ENCODE measurements around the gene HFE. TPM values are rescaled to one million over a fixed set of nuclear protein-coding genes. Genes with fewer than 3 reads are reported as not detected.
"Not testable (repeated sequence)": the region's sequence is repeated elsewhere in the genome, so short reads cannot be mapped to it uniquely, and the experiment has no call there.

HFE gene
- total and polyA plus RNA-seq, 4 donors, result 6.3 to 12.7 (median 8.2) TPM

GRCh38 chr6:26057899-26058298 lies 29.3 kb upstream of the HFE start:
- no peak overlapping the region for H3K4me3 ChIP-seq (ENCODE audit: low read depth in 1 of 3, low read length in 3 of 3)
- H3K27me3 ChIP-seq (ENCODE audit: control insufficient read depth in 4 of 4, insufficient read depth in 4 of 4, low read length in 3 of 4), result no peaks in the 10 kb centered on the region
- no peak for TF ChIP-seq REST (IDR thresholded peaks at IDR 0.05)
- no peak for TF ChIP-seq YY1 (IDR thresholded peaks at IDR 0.05)
- TF ChIP-seq HNF4G (IDR thresholded peaks at IDR 0.05), result no peak
- TF ChIP-seq RXRA (IDR thresholded peaks at IDR 0.05), result no peak
- no peak for TF ChIP-seq ATF3 (IDR thresholded peaks at IDR 0.05)
- TF ChIP-seq TAF1 (conservative IDR thresholded peaks at IDR 0.05), result no peak
- TF ChIP-seq FOXA1 (IDR thresholded peaks at IDR 0.05), result no peak
- TF ChIP-seq RAD21 (IDR thresholded peaks at IDR 0.05), result no peak
- no peak for TF ChIP-seq GABPA (IDR thresholded peaks at IDR 0.05 in 1 of 2, conservative IDR thresholded peaks at IDR 0.05 in 1 of 2)
- no peak for TF ChIP-seq NR2F2 (IDR thresholded peaks at IDR 0.05)
- no peak for TF ChIP-seq ZBTB33 (IDR thresholded peaks at IDR 0.05)
- TF ChIP-seq SP1 (IDR thresholded peaks at IDR 0.05), result no peak
- no peak for TF ChIP-seq JUND (IDR thresholded peaks at IDR 0.05)
- TF ChIP-seq MAX (IDR thresholded peaks at IDR 0.05), result no peak
- no peaks in the 10 kb centered on the region for H3K36me3 ChIP-seq (ENCODE audit: control insufficient read depth in 4 of 4, insufficient read depth in 3 of 4, low read depth in 1 of 4, low read length in 3 of 4)
- H3K9me3 ChIP-seq (ENCODE audit: control insufficient read depth in 4 of 4, low read length in 3 of 4), result no peaks in the 10 kb centered on the region
- no peak for DNase-seq (ENCODE audit: low spot score)
- no peak overlapping the region for H3K9ac ChIP-seq (ENCODE audit: low read depth in 1 of 2, low read length in 2 of 2)
- 97% methylated on average over 3 of the region's 3 CpGs for WGBS
- H3K4me1 ChIP-seq (ENCODE audit: control insufficient read depth in 4 of 4, insufficient read depth in 4 of 4, low read length in 3 of 4), result peaks cover 2 to 16% (median 6%) of the 10 kb centered on the region in 4 donors
- no peak overlapping the region for H3K27ac ChIP-seq (ENCODE audit: low read depth in 1 of 2, low read length in 2 of 2)

- not testable (repeated sequence) for H3K9me3 ChIP-seq (ENCODE audit: control insufficient read depth in 4 of 4, low read length in 3 of 4); H3K27ac ChIP-seq (ENCODE audit: low read depth in 1 of 2, low read length in 2 of 2); H3K27me3 ChIP-seq (ENCODE audit: control insufficient read depth in 4 of 4, insufficient read depth in 4 of 4, low read length in 3 of 4); H3K36me3 ChIP-seq (ENCODE audit: control insufficient read depth in 4 of 4, insufficient read depth in 3 of 4, low read depth in 1 of 4, low read length in 3 of 4); H3K9ac ChIP-seq (ENCODE audit: low read depth in 1 of 2, low read length in 2 of 2); H3K4me3 ChIP-seq (ENCODE audit: low read depth in 1 of 3, low read length in 3 of 3); DNase-seq (ENCODE audit: low spot score)
- peaks cover 2 to 16% (median 6%) of the 10 kb centered on the region in 4 donors for H3K4me1 ChIP-seq (ENCODE audit: control insufficient read depth in 4 of 4, insufficient read depth in 4 of 4, low read length in 3 of 4)
- WGBS, result 96% methylated on average over 12 of the region's 12 CpGs
Observed at GRCh38 chr6:26058477-26059033, 28.7 kb upstream of the HFE start.
